C1 segment of cervical spinal cord (tissue), 14 donors: ENCODE data around the gene DYRK1A.

Source experiments
- DNase-seq, 14 donors: peaks; one replicate each; lab custom pipeline; 2025; lab: John Stamatoyannopoulos, UW

Gene DYRK1A

GRCh38 chr21:37550618-37551330 is 184.2 kb downstream of the DYRK1A start:
- no peak for DNase-seq

- peak in 1 of 14 donors; percentile 41 for DNase-seq
Observed at GRCh38 chr21:37551331-37551992, 184.9 kb downstream of the DYRK1A start.

- peak in 1 of 14 donors; percentile 24 for DNase-seq
Observed at GRCh38 chr21:37551993-37552355, 185.4 kb downstream of the DYRK1A start.

GRCh38 chr21:37552496-37553029 is 186.0 kb downstream of the DYRK1A start:
- no peak for DNase-seq

- DNase-seq: no peak
Observed at GRCh38 chr21:37553078-37553481, 186.5 kb downstream of the DYRK1A start.

- DNase-seq: no peak
Observed at GRCh38 chr21:37554661-37555379, 188.2 kb downstream of the DYRK1A start.

GRCh38 chr21:37555672-37556261 is 189.2 kb downstream of the DYRK1A start:
- no peak for DNase-seq

GRCh38 chr21:37557261-37557950 is 190.8 kb downstream of the DYRK1A start:
- DNase-seq: no peak

- DNase-seq: no peak
Observed at GRCh38 chr21:37558676-37559211, 192.2 kb downstream of the DYRK1A start.

- no peak for DNase-seq
Observed at GRCh38 chr21:37560385-37560784, 193.8 kb downstream of the DYRK1A start.

GRCh38 chr21:37561506-37561905 is 194.9 kb downstream of the DYRK1A start:
- DNase-seq: no peak

GRCh38 chr21:37561941-37562919 is 195.7 kb downstream of the DYRK1A start:
- DNase-seq: no peak

- peak in 3 of 14 donors; percentile 61 to 71 (median 62) for DNase-seq
Observed at GRCh38 chr21:37562920-37563640, 196.5 kb downstream of the DYRK1A start.

GRCh38 chr21:37563641-37564340 is 197.2 kb downstream of the DYRK1A start:
- peak; percentile 24 to 94 (median 89) for DNase-seq

- DNase-seq: peak in 11 of 14 donors; percentile 15 to 91 (median 67)
Observed at GRCh38 chr21:37564341-37564923, 197.9 kb downstream of the DYRK1A start.

- DNase-seq: no peak
Observed at GRCh38 chr21:37564924-37565529, 198.5 kb downstream of the DYRK1A start.

GRCh38 chr21:37565530-37566223 is 199.1 kb downstream of the DYRK1A start:
- DNase-seq: no peak
